Stomach (tissue), 4 donors: ENCODE results near the gene GGT6.

Experiments
- POLR2A ChIP-seq, 4 donors: fragments of 450-650 bp; IDR thresholded peaks; one replicate each; pipeline ENCODE4 v1.6.1; 2016; ENCODE audit warnings: antibody characterized with exemption in 4 of 4, control low read depth in 2 of 4, mild to moderate bottlenecking in 1 of 4, moderate library complexity in 1 of 4
- TF ChIP-seq, protein P1 (sequence below), 7 experiments: fragments of 450-650 bp in 4 of 7; fragments of 200-600 bp in 3 of 7; sonication (generic) in 3 of 7; IDR thresholded peaks; one replicate each; pipeline ENCODE4 v1.5.1; 2016 to 2019; ENCODE audit warnings: antibody characterized with exemption in 7 of 7, control low read depth in 2 of 7, mild to moderate bottlenecking in 1 of 7

- no peak for TF ChIP-seq POLR2A (IDR thresholded peaks at IDR 0.05)
- TF ChIP-seq, protein P1, sequence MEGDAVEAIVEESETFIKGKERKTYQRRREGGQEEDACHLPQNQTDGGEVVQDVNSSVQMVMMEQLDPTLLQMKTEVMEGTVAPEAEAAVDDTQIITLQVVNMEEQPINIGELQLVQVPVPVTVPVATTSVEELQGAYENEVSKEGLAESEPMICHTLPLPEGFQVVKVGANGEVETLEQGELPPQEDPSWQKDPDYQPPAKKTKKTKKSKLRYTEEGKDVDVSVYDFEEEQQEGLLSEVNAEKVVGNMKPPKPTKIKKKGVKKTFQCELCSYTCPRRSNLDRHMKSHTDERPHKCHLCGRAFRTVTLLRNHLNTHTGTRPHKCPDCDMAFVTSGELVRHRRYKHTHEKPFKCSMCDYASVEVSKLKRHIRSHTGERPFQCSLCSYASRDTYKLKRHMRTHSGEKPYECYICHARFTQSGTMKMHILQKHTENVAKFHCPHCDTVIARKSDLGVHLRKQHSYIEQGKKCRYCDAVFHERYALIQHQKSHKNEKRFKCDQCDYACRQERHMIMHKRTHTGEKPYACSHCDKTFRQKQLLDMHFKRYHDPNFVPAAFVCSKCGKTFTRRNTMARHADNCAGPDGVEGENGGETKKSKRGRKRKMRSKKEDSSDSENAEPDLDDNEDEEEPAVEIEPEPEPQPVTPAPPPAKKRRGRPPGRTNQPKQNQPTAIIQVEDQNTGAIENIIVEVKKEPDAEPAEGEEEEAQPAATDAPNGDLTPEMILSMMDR (IDR thresholded peaks at IDR 0.05) = no peak
Measured at GRCh38 chr17:4512156-4513112, 47.9 kb downstream of the GGT6 start.
